OCI-LY1 (cell line): Measurements from ENCODE around the gene ALPK1.

Experiments used
- H2AFZ ChIP-seq: fragments of 200-600 bp; sonication (generic), shearing (Covaris generic); 2 replicates; pipeline ENCODE4 v1.6.0; 2014; ENCODE audit warnings: antibody characterized with exemption, mild to moderate bottlenecking, low read length
- H3F3A ChIP-seq: fragments of 200-600 bp; sonication (generic), shearing (Covaris generic); 2 replicates; pipeline ENCODE4 v1.6.0; 2014; ENCODE audit warnings: mild to moderate bottlenecking, antibody characterized with exemption, low read length, moderate library complexity; ENCODE audit not compliant: insufficient read depth
- H3K27ac ChIP-seq: fragments of 200-600 bp; sonication (generic); 2 replicates; pipeline ENCODE4 v1.5.1; 2014; ENCODE audit warnings: low read length, mixed run types, mild to moderate bottlenecking, low read depth; ENCODE audit not compliant: poor library complexity, severe bottlenecking
- H3K27me3 ChIP-seq: fragments of 200-600 bp; sonication (generic); 2 replicates; pipeline ENCODE4 v1.6.0; 2014; ENCODE audit warnings: antibody characterized with exemption, mild to moderate bottlenecking, low read length, moderate library complexity; ENCODE audit not compliant: insufficient read depth
- H3K36me3 ChIP-seq: fragments of 200-600 bp; sonication (generic); 2 replicates; pipeline ENCODE4 v1.6.1; 2014; ENCODE audit warnings: mild to moderate bottlenecking, antibody characterized with exemption, low read length, moderate library complexity, mixed read lengths; ENCODE audit not compliant: insufficient read depth
- H3K4me1 ChIP-seq: fragments of 200-600 bp; sonication (generic); 2 replicates; pipeline ENCODE4 v1.5.1; 2014; ENCODE audit warnings: mild to moderate bottlenecking, low read length, moderate library complexity; ENCODE audit not compliant: insufficient read depth, severe bottlenecking
- H3K4me2 ChIP-seq: fragments of 200-600 bp; sonication (generic), shearing (Covaris generic); 2 replicates; pipeline ENCODE4 v1.6.1; 2014; ENCODE audit warnings: low read length
- H3K4me3 ChIP-seq: fragments of 200-600 bp; sonication (generic); 2 replicates; pipeline ENCODE4 v1.5.1; 2014; ENCODE audit warnings: low read length, low read depth, mild to moderate bottlenecking, mixed read lengths; ENCODE audit not compliant: poor library complexity, severe bottlenecking
- H3K79me2 ChIP-seq: fragments of 200-600 bp; shearing (Covaris generic); 2 replicates; pipeline ENCODE4 v1.6.1; 2016; ENCODE audit warnings: mixed run types, low read length, mixed read lengths; ENCODE audit not compliant: insufficient read depth
- H3K9ac ChIP-seq: fragments of 200-600 bp; sonication (generic), shearing (Covaris generic); 2 replicates; pipeline ENCODE4 v1.6.1; 2014; ENCODE audit warnings: mild to moderate bottlenecking, low read length, mixed read lengths
- H3K9me2 ChIP-seq: fragments of 200-600 bp; sonication (generic), shearing (Covaris generic); 2 replicates; pipeline ENCODE4 v1.6.1; 2014; ENCODE audit warnings: low read depth, mild to moderate bottlenecking, low read length, mixed read lengths
- H3K9me3 ChIP-seq: fragments of 200-600 bp; shearing (Covaris generic); 2 replicates; pipeline ENCODE4 v1.6.1; 2014; ENCODE audit warnings: low read length, mixed read lengths
- H4K20me1 ChIP-seq: fragments of 200-600 bp; sonication (generic), shearing (Covaris generic); 2 replicates; pipeline ENCODE4 v1.6.0; 2016; ENCODE audit warnings: mild to moderate bottlenecking, low read length; ENCODE audit not compliant: insufficient read depth
- EZH2 ChIP-seq: fragments of 200-600 bp; sonication (generic), shearing (Covaris generic); IDR thresholded peaks from 2 replicates; pipeline ENCODE4 v1.8.0; 2017; ENCODE audit warnings: borderline replicate concordance, mixed run types, mild to moderate bottlenecking, antibody characterized with exemption, low read length, moderate library complexity, mixed read lengths
- TF ChIP-seq, protein P1 (sequence below): fragments of 200-600 bp; sonication (generic), shearing (Covaris generic); IDR thresholded peaks from 2 replicates; pipeline ENCODE4 v1.5.1; 2017; ENCODE audit warnings: mild to moderate bottlenecking, antibody characterized with exemption, low read length, moderate library complexity, mixed read lengths

ALPK1 gene

DNA sequence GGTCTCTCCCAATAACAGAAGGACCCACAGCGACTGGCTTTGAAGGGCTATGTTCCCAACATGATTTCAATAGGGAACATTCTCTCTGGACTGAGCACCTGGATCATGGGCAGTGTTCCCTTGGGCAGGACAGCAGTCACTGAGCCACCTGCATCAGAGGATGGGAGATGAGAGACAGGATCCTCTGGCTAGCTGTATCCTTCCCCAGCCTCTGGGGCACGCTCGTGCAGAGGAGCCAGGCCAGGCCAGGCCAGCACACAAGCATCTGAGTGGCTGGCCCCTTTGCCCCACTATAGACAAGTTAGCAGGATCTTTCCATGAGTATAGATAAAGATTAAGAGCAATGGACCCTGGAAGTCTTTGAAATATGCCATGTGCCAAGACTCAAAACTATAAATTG, 152.5 kb downstream of the ALPK1 start:
- Histone ChIP-seq H3K9me2 (no peaks in the 10 kb centered on the region), H3F3A (no peaks in the 10 kb centered on the region), H3K4me2 (no peak overlapping the region), H3K27me3 (no peaks in the 10 kb centered on the region), H3K79me2 (no peaks in the 10 kb centered on the region), H3K9me3 (no peaks in the 10 kb centered on the region), H4K20me1 (no peaks in the 10 kb centered on the region), H3K27ac (no peak overlapping the region), H3K9ac (no peak overlapping the region), H3K4me3 (no peak overlapping the region), H2AFZ (no peak overlapping the region), H3K4me1 (no peaks in the 10 kb centered on the region), H3K36me3 (no peaks in the 10 kb centered on the region)
- TF ChIP-seq, protein P1, sequence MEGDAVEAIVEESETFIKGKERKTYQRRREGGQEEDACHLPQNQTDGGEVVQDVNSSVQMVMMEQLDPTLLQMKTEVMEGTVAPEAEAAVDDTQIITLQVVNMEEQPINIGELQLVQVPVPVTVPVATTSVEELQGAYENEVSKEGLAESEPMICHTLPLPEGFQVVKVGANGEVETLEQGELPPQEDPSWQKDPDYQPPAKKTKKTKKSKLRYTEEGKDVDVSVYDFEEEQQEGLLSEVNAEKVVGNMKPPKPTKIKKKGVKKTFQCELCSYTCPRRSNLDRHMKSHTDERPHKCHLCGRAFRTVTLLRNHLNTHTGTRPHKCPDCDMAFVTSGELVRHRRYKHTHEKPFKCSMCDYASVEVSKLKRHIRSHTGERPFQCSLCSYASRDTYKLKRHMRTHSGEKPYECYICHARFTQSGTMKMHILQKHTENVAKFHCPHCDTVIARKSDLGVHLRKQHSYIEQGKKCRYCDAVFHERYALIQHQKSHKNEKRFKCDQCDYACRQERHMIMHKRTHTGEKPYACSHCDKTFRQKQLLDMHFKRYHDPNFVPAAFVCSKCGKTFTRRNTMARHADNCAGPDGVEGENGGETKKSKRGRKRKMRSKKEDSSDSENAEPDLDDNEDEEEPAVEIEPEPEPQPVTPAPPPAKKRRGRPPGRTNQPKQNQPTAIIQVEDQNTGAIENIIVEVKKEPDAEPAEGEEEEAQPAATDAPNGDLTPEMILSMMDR, result no peak
- TF ChIP-seq EZH2, result no peak

DNA sequence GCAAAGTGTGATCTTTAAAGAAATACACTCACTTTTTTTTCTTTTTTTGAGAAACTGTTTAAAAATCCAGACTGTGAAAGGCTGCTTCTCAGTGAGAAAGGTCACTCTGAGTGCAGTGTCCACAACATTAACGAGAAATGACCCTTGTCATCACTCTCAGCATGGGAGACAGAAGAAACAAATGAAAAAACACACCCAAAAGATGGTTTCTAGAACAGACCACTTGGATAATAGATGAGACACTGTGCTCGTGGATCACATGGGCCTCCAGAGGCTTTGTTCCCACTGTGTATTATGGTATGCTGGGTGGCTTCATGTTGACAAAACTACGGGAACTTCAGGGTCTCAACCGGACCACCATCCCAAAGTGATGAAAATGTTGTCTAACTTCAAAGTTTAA, 153.9 kb downstream of the ALPK1 start:
- no peak overlapping the region for H3K4me3 ChIP-seq
- H3K9me2 ChIP-seq, result no peaks in the 10 kb centered on the region
- no peaks in the 10 kb centered on the region for H3K36me3 ChIP-seq
- H3K79me2 ChIP-seq, result no peaks in the 10 kb centered on the region
- H3F3A ChIP-seq, result no peaks in the 10 kb centered on the region
- no peaks in the 10 kb centered on the region for H3K4me1 ChIP-seq
- no peak overlapping the region for H3K27ac ChIP-seq
- no peaks in the 10 kb centered on the region for H4K20me1 ChIP-seq
- H2AFZ ChIP-seq, result no peak overlapping the region
- H3K9me3 ChIP-seq, result no peaks in the 10 kb centered on the region
- no peak overlapping the region for H3K9ac ChIP-seq
- H3K27me3 ChIP-seq, result no peaks in the 10 kb centered on the region
- TF ChIP-seq EZH2, result no peak
- TF ChIP-seq, protein P1, result no peak
- H3K4me2 ChIP-seq, result no peak overlapping the region

DNA sequence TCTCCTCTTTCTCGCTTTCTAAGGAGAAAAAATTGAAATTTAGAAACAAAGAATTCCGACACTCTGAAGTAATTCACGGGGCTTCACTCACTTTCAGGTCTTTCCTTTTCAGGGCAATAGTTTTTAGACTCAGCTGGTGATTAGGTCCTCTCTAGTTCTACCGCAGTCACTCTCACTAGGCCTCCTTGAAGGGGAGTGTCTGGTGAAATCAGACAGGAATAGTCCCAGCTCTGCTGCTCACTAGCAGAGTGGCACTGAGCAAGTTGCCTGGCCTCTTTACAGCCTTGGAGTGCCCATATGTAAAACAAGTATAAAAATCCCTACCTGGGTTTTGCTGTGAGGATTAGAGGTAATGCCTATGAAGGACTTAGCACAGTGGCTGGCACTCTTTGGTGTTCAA, 154.7 kb downstream of the ALPK1 start:
- Histone ChIP-seq H3K9me3 (no peaks in the 10 kb centered on the region), H3K4me1 (no peaks in the 10 kb centered on the region), H3K27me3 (no peaks in the 10 kb centered on the region), H3K36me3 (no peaks in the 10 kb centered on the region), H3K9ac (no peak overlapping the region), H3K27ac (no peak overlapping the region), H3K4me3 (no peak overlapping the region), H3F3A (no peaks in the 10 kb centered on the region), H3K9me2 (no peaks in the 10 kb centered on the region), H3K4me2 (no peak overlapping the region), H3K79me2 (no peaks in the 10 kb centered on the region), H2AFZ (no peak overlapping the region), H4K20me1 (no peaks in the 10 kb centered on the region)
- no peak for TF ChIP-seq EZH2
- TF ChIP-seq, protein P1, result no peak
